ENCODE results near the gene CYP1A2.

CYP1A2 gene

DNA sequence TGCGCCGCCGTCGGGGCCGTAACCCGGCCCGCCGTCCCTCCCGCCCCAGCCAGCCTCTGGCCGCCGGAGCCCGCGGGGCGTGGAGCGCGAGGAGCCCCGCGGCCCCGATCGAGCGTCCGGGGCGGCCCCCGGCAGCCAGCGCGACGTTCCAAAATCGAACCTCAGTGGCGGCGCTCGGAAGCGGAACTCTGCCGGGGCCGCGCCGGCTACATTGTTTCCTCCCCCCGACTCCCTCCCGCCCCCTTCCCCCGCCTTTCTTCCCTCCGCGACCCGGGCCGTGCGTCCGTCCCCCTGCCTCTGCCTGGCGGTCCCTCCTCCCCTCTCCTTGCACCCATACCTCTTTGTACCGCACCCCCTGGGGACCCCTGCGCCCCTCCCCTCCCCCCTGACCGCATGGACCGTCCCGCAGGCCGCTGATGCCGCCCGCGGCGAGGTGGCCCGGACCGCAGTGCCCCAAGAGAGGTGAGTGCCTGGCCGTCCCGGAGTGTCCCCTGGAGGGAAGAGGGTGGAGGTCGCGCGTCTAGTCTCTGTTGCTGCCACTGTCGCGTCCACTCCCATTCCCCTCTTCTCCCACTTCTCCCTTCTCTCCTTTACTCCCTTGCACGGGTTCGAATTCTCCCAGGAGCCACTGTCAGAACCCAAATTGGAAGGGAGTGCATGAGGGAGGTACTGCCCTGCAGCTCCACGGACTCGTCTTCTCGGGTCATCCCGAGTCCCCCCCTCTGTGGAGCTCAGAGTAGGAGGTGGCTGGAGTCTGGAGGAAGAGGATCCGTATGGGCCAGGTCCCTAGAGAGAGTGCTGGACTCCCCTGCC, 33.8 kb downstream of the CYP1A2 start:
- Histone ChIP-seq H3K27ac (peak overlapping the region; percentile 74 to 79), H3K27me3 (no peaks in the 10 kb centered on the region), H3K9me3 (no peaks in the 10 kb centered on the region), H3K4me1 (peaks cover 4 to 64% (median 53%) of the 10 kb centered on the region in 4 donors), H3K36me3 (no peaks in the 10 kb centered on the region), H3K4me3 (peak overlapping the region; percentile 83 to 89)
- DNase-seq, result peak in 1 of 2 donors; percentile 72
- intact Hi-C loops (cut with DNase I; ENCODE audit: low total_unique reads), result loop anchor here (5.0 to 10.0 kb wide), 3 partner anchors 125 to 422 kb away; partner anchors contain the start of genes C15orf39 and FAM219B
- TF ChIP-seq, protein P1, sequence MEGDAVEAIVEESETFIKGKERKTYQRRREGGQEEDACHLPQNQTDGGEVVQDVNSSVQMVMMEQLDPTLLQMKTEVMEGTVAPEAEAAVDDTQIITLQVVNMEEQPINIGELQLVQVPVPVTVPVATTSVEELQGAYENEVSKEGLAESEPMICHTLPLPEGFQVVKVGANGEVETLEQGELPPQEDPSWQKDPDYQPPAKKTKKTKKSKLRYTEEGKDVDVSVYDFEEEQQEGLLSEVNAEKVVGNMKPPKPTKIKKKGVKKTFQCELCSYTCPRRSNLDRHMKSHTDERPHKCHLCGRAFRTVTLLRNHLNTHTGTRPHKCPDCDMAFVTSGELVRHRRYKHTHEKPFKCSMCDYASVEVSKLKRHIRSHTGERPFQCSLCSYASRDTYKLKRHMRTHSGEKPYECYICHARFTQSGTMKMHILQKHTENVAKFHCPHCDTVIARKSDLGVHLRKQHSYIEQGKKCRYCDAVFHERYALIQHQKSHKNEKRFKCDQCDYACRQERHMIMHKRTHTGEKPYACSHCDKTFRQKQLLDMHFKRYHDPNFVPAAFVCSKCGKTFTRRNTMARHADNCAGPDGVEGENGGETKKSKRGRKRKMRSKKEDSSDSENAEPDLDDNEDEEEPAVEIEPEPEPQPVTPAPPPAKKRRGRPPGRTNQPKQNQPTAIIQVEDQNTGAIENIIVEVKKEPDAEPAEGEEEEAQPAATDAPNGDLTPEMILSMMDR (IDR thresholded peaks at IDR 0.05), result no peak

- no peaks in the 10 kb centered on the region for H3K36me3 ChIP-seq
- TF ChIP-seq, protein P1 (IDR thresholded peaks at IDR 0.05), result no peak
- no peak for DNase-seq
- H3K27me3 ChIP-seq, result no peaks in the 10 kb centered on the region
- H3K4me1 ChIP-seq, result peaks cover 4 to 72% (median 57%) of the 10 kb centered on the region in 4 donors
- H3K9me3 ChIP-seq, result no peaks in the 10 kb centered on the region
- peak overlapping the region; percentile 83 to 89 for H3K4me3 ChIP-seq
- intact Hi-C loops (cut with DNase I; ENCODE audit: low total_unique reads), result loop anchor here (5.0 to 10.0 kb wide), 3 partner anchors 124 to 422 kb away; partner anchors contain the start of genes C15orf39 and FAM219B
- H3K27ac ChIP-seq, result peak overlapping the region; percentile 74 to 79
Measured at GRCh38 chr15:74783072-74783807, 34.6 kb downstream of the CYP1A2 start.

GRCh38 chr15:74783808-74784175, 35.1 kb downstream of the CYP1A2 start:
- Histone ChIP-seq H3K27me3 (no peaks in the 10 kb centered on the region), H3K27ac (peak overlapping the region; percentile 74 to 79), H3K36me3 (no peaks in the 10 kb centered on the region), H3K4me3 (peak overlapping the region; percentile 83 to 89), H3K4me1 (peaks cover 4 to 76% (median 61%) of the 10 kb centered on the region in 4 donors), H3K9me3 (no peaks in the 10 kb centered on the region)
- intact Hi-C loops (cut with DNase I; ENCODE audit: low total_unique reads), result loop anchor here (5.0 to 10.0 kb wide), 3 partner anchors 124 to 421 kb away; partner anchors contain the start of genes C15orf39 and FAM219B
- no peak for DNase-seq
- TF ChIP-seq, protein P1 (IDR thresholded peaks at IDR 0.05), result no peak

DNA sequence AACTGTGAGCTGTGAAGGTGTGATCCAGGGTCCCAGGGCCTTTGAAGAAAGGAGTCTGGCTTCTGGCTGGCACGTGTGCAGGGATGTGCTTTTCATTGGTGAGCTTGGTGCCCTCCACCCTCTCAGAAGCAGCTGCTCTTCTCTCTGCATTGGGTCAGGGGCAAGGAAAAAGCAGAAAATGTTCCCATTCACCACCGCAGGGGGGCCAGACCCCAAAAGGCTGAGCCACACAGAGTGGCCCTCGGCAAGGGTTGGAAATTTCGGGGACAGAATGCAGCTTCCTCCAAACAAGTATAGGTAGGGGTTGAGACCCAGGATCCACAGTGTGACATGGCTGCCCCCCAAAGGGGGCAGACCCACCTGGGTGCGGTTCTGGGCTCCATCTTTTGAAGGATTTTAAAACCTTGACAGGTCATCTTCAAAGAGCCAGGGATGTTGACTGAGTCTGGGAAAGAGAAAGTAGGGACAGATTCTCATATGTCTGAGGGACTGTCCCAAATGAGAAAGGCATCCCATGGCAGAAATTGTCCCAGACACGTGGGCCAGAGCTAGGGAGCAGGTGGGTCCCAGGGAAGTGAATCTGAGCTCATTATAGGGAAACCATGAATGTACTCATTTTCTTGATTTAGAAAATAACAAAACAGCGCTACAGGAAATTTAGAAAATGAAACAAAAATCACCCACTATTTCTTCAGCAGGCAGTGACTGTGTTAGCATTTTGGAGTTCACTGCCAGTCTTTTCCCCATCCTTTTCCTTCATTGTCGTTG, 36.0 kb downstream of the CYP1A2 start:
- no peak for DNase-seq
- Histone ChIP-seq H3K36me3 (no peaks in the 10 kb centered on the region), H3K4me3 (peak overlapping the region in 1 of 2 donors; percentile 89), H3K4me1 (peaks cover 4 to 84% (median 69%) of the 10 kb centered on the region in 4 donors), H3K9me3 (no peaks in the 10 kb centered on the region), H3K27me3 (no peaks in the 10 kb centered on the region), H3K27ac (no peak overlapping the region)
- intact Hi-C loops (cut with DNase I; ENCODE audit: low total_unique reads), result loop anchor here (5.0 to 10.0 kb wide), 3 partner anchors 123 to 420 kb away; partner anchors contain the start of genes C15orf39 and FAM219B
- TF ChIP-seq, protein P1 (IDR thresholded peaks at IDR 0.05), result no peak

Measured in tibial artery (tissue), 4 donors.